ENCODE results near the gene ZNF593.
A peak's percentile ranks its signal among the peaks of the same experiment; 100 is the strongest.

Gene ZNF593

DNA sequence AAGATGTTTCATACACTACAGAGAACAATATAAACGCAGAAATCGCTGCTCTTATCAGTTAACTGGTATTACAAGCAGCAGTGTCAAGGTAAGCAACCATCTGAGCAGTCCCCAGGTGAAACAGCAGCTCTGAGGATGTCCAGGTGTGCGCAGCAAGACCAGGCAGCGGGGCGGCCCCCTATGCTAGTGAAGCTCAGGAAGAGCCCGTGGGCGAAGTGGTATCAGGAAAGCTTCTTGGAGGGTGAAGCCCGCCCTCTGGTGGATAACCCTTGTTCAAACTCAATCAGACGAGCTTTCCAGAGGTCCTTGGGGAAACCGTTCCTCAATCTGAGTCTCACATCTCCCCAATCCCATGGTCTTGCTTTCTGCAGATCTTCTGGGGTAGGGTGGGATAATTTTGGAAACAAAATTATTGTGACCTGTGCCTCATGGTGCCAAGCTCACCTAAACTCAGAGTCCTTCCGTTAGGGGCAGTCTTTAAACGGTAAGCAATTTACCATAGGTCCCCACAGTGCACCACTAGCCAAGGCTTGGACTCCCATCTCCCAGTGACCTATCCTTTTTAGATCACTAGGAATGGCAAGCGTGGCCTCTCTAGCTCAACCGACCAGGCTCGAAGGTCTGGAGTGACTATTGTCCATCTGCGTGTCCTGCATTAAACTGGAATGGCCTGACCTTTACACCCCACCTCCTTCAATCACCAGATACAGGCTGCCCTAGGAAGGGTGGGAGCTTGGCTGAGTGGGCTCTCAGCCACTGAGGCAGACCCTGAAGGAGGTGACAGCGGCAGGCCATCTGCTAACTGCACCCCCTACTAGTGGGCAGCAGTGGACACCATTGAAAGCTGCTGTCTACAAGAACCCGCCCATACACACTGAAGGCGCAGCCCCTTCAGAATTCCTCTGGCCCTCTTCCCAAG lies 24.4 kb upstream of the ZNF593 start:
- FAIRE-seq (peak; percentile 92), DNase-seq (ENCODE audit: extremely low spot score, insufficient read length, low read depth) (no peak)

DNA sequence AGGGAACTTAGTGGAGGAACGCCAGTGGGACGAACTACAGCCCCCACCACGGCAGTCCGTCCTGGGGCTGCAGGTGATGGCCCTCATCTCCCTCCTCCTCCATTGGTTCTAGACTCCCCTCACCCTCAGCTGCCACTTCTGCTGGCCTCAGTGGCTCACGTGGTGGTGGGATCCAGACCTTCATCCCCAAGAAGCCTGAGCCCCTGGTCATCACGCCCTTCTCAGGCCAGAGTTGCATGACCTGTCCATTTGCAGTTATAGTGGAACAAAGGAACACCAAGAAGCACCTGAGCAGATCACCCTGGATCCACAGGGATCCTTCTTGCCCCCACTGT lies 23.8 kb upstream of the ZNF593 start:
- FAIRE-seq = no peak

DNA sequence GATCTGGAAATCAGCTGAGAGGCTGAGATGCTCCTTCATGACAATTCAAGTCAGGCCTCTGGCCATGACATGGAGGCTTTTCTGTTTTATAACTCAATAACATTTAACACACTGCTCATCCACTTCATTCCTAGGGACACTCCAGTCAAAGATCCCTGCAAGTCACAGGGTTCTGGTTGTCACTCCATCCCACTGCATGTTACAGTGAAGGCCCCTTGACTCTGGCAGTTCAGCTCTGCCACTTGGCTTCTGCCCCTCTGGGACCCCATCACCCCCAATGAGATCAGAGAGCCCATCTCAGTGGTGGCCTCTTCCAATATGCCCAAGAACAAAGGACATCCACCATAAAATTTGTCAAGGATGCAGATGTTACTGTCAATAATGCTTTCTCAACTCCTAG lies 20.8 kb upstream of the ZNF593 start:
- DNase-seq (ENCODE audit: extremely low spot score, insufficient read length, low read depth) (no peak), FAIRE-seq (no peak)

More for the DNA sequence above, 23.8 kb upstream of the ZNF593 start:
- no peak for DNase-seq (ENCODE audit: extremely low spot score, insufficient read length, low read depth)

DNA sequence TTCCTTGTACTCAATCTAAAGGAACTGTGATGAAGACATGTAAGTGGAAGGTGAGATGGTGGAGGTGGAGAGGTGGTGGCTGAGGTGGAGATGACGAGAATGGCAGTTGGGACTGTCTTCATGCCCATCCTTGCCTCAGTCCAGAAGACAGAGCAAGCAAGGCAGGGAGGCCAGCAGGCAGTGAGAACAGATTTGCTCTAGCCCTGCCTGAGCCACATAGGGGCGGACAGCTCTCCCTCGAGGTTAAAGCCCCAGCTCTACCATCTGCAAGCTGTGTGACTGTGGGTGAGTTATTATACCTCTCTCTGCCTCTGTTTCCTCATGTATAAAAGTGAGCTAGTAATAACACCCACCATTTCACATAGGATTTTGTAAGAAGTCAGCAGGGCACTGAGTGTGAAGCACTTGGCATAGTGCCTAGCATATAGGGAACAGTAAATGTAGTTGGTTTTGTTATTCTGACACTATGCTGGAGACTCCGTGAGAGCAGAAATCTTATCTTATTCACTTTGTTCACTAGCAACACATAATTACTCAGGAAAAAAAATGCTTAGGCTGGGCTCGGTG lies 15.7 kb upstream of the ZNF593 start:
- DNase-seq (ENCODE audit: extremely low spot score, insufficient read length, low read depth) (no peak), FAIRE-seq (no peak)

DNA sequence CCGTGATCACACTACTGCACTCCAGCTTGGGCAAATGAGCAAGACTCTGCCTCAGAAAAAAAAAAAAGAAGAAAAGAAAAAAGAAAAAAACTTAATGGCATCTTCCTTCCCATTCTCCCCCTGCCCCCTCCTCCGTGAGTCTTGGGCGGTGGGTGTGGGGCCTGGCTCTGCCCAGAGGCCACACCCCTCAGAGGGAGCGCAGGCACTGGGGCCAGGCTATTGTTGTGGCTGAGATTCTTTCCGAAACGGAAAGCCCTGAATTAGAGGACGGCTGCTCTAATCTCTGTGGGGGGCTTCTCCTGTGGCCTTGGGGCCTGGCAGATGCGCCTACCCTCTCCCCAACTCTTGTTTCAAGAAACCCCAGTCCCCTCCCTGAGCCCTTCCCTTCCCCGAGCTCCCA lies 15.0 kb upstream of the ZNF593 start:
- DNase-seq (ENCODE audit: extremely low spot score, insufficient read length, low read depth) (no peak), FAIRE-seq (no peak)

DNA sequence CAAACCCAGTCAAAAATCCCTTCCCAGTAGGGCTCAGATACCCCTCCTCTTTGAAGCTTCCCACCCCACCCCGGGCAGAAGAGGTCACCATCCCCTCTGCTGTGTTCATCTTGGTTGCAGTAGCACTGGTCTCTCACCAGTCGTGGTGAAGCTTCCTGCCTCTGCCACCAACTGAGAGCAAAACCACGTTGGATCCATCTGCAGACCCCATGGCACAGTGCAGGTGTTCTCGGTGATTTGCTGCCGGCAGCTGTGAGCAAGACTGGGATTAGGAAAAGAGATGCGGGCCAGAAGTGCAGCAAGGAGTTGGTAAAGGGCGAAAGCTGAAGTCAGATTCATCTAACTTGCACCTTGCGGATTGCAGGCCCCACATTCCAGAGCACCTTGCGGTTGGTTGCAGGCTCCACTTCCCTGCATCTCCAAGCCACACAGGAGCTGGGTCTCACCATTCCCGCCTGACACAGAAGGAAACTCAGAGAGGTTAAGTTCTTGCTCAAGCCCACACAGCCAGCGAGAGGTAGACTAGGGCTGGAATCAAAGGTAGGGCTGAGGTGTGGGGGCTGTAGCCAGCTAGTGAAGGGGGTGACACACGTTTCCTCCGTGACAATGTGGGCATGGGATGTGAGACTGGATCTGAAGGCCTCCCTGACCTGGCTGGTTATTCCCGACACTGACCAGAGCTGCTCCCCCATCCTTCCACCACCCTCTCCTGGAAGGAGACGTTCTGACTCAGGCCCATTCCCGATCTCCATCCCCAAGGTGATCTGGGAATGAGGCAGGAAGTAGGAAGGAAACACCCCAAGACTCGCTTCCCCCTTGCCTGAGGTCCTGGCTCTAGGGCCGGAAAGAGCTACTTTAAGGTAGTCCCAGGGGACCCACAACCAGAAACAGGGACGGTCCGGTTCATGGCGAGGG lies 14.1 kb upstream of the ZNF593 start:
- DNase-seq (ENCODE audit: extremely low spot score, insufficient read length, low read depth) = no peak
- FAIRE-seq = no peak

DNA sequence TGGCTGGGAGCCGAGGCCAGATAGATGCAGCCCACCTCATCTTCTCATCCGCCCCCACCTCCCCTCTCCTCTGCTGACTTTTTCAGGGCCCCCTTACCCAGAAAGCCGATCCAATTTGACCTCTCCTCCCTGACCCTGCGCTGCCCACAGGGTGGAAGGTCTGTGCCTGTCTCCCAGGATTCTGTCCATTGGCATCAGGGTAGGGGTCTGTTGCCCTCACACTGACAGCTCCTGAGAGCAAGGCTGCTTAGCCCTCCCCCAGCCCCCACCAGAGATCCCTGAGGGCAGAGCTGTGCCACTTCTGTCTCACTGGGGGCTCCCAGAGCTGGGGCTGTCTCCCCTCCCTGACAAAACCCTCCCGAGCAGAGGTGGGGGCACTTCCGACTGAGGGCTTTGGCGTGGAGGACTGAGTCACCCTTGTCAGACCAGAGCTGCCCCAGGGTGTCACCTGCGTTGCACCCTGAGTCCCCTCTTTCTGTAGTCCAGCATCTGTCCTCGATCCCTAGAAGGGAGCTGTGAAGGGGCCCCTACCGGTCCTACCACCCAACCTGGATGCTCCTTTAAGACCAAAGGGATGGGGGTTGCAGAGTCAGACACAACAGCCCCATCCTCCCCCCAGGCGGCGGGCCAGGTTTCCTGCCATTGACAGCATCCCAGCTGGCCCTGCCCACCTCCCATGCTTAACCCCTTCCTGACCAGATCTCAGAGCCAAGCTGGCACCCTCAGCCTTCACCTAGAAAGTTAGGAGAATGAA lies 13.2 kb upstream of the ZNF593 start:
- no peak for FAIRE-seq
- DNase-seq (ENCODE audit: extremely low spot score, insufficient read length, low read depth) = no peak

DNA sequence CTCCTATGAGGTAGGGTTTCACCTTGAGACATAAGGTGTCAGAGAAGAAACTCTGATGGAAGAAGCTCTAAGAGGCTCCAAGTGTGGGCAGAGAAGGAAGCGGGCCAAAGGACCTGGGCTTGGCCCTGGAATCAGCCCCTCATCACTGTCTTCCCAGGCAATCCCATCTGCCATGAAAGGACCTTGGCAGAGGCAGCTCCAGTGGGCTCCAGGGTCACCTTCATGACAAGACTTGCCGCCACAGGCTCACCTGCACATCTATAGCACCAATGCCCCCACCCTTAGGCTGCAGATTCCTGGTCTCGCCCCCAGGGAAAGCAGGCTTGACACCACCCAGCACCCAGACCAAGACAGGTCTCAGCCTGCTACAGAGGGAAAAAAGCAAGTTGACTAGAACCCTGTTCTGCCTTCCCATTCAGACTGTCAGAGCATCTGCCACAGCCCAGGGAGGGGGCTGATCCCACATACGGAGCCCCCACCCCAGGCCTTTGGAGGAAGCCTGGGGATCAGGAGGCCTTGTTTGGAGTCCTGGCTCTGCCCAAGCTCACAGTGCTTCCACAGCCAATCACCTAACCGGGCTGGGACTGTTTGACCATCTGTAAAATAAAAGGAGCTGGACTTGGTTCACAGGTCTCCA lies 11.3 kb upstream of the ZNF593 start:
- no peak for DNase-seq (ENCODE audit: extremely low spot score, insufficient read length, low read depth)
- no peak for FAIRE-seq

DNA sequence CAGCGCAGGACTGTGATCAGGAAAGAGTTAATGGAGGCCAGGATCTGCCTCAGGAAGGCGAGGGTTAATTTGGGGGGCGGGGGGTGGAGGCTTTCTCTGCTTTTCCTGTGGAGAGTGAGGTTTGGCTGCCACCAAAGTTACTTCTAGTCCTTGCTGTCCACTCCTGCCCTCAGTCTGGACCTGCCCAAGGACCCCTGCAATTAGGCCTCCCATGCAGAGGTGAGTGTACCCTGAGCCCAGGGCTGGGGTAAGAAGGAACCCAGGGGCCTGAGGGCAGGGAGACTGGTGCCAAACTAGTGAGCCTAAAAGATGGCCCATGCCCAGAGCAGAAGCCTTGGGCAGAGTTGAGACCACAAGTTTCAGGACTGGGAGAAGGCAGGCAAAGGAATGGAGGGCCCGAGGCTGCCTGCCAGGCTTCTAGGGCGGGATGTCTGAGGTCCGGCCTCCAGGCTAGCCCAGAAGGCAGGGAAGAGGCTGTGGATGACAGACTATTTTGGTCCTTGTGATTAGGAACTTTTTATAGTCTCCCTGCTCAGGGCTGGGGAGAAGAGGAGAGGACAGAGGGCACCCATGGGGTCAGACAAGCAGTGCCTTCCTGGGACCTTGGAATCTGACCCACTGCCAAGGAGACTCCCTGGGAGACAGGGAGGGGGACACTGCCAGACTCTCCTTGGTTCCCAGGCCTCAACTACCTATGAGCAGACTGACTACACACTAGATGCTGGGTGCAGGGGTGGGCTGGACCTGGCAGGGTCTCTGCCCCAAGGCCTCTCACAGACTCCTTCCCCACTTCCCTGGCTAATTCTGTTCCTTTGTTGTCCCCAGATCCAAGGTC lies 10.6 kb upstream of the ZNF593 start, which contains the start of gene FAM110D:
TSS of gene FAM110D (plus strand) at position 172 of the 835 bp plus-strand sequence. CDS start 2,213 bp downstream, outside the sequence.
- FAIRE-seq = no peak
- DNase-seq (ENCODE audit: extremely low spot score, insufficient read length, low read depth) = no peak

DNA sequence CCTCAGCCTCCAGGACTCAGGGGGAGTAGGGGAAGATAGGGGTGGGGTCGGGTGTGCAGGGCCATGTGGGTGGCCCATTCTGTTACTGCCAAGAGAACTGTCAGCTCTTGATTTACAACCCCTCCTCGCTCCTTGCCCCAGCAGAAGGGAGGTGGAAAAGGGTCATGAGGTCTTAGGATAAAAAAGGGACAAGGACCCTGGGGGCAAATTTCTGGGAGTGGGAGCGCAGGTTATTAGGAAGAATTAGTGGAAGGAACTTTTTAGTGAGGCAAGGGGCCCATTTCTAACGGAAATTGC lies 10.0 kb upstream of the ZNF593 start:
- FAIRE-seq (no peak), DNase-seq (ENCODE audit: extremely low spot score, insufficient read length, low read depth) (no peak)

DNA sequence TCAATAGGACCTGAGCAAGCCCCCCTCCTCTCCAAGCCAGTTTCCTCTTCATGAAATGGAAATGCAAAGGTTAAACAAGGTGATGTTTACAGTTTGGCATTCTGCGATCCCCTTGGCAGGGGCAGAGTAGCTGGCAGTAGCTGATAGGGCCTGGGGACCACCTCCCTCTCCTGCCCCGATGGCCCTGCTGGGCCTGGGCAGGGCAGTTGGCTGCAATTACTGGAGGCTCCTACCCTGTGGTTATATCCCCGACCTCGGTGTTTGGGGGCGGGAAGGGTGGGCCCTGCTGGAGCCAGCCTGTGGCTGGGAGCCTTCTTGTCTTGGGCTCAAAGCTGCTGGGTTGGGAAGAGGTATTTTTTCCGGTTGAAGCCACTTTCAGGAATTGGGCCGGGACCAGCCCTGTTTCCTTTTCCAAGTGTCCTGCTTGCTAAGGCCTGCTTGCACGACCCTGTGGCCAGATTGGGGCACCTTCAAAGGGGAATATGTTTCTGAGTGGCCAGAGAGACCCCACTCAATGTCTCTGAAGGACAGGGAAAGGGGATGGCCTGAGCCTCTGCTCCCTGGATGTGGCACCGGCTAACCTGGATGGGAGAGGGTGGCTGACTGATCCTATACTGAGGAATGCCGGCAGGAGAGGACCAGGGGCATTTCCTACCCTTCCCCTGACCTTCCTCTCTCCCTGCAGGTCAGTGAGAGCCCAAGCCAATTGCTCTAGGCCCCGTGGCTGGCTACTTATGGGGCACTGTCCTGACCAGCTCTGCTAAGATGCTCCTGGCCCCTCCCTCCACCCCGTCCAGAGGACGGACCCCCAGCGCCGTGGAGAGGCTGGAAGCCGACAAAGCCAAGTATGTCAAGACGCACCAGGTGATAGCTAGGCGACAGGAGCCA lies 8.9 kb upstream of the ZNF593 start:
- DNase-seq (ENCODE audit: extremely low spot score, insufficient read length, low read depth) (no peak), FAIRE-seq (no peak)

DNA sequence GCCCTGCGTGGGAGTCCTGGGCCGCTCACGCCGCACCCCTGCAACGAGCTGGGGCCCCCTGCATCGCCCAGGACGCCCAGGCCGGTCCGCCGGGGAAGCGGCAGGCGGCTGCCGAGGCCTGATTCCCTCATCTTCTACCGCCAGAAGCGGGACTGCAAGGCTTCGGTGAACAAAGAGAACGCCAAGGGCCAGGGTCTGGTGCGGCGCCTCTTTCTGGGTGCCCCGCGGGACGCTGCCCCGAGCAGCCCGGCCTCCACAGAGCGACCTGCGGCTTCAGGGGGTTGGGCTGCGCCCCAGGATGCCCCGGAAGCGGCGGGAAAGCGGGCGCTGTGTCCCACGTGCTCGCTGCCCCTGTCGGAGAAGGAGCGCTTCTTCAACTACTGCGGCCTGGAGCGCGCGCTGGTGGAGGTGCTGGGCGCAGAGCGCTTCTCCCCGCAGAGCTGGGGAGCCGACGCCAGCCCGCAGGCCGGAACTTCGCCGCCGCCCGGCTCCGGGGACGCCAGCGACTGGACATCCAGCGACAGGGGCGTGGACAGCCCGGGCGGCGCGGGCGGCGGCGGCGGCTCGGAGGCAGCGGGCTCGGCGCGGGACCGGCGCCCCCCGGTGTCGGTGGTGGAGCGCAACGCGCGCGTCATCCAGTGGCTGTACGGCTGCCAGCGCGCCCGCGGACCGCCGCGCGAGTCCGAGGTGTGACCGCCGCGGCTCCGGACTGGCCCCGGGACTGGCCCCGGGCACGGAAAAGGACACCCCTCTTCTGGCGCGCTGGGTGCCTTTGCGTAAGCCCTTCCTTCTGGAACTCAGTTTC lies 8.1 kb upstream of the ZNF593 start:
- FAIRE-seq = no peak
- DNase-seq (ENCODE audit: extremely low spot score, insufficient read length, low read depth) = no peak

DNA sequence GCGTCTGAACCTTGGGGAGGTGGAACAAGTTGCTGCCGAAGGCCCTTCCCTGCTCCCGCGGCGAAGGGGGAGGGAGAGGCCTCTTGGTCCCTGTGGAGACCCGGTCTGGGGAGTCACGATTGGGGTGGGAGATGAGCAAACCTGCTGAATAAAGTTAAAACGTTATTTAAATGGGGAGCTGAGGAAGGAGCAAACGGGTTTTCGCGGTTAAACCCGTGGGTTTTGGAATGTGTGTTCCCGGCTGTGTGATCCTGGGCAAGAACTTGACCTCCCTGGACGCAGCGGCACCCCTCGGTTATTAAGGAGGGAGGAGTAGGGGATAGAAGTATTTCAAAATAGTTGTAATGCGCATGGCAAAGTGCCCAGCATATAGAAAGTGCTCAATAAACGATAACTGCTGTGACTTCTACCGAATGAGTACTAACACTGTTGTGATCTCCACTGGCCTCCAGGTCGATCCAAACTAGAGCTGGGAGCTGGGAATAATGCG lies 7.4 kb upstream of the ZNF593 start:
- DNase-seq (ENCODE audit: extremely low spot score, insufficient read length, low read depth) (no peak), FAIRE-seq (no peak)

DNA sequence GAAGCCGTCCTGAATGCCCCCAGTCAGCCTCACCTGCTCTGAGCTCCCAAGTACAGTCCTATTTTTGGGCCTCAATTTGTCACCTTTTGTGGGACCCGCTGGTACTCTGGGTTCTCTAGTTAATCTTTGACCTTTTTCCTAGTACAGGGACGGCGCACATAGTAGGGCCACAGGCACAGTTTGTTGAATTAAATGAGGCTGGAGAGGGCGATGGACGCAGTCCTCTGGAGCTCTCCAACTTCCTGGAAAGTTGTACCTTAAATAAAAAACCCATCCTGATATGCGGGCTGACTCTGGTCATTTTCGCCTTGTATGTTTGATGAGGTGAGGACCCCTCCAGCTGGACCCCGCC lies 6.0 kb upstream of the ZNF593 start:
- no peak for FAIRE-seq
- no peak for DNase-seq (ENCODE audit: extremely low spot score, insufficient read length, low read depth)

DNA sequence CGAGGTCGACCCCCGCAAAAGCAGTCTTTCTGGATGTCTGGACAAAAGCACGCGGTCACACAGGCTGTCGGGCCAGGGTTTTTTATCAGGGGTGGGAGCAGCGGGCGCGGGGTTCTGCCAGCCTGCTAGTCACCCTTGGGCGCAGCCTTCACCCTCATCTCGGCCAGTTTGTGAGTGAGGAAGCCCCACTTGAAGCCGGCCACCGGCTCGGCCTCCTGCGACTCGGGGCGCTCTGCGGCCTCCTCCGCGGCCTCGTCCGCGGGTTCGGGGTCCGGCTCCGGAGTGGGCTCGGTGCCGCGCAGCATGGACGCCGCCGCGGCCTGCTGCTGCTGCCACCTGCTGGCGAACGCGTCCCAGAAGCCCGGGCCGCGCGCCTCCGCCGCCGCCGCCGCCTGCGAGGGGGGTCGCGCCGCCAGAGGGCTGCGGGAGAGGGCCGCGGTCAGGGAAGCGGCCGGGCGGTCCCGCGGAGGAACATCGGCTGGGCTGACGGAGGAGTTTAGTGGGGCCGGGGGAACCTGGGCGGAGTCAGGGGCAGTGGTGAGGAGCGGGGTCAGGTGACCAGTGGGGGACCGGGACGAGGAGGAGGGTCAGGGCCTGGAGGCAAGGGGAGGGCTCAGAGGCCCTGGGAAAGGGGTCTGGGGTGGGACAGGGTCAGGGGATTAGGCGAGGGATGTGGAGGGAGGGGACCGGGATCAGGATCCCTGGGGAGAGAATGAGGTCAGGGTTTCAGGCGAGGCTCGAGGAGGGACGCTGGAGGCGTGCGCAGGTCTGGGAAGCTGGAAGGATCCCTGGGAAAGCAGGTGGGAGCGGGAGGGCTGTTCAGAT lies 5.5 kb upstream of the ZNF593 start:
- DNase-seq (ENCODE audit: extremely low spot score, insufficient read length, low read depth) (no peak), FAIRE-seq (no peak)
